Immature natural killer cell (primary cell): ENCODE results near the gene BRINP3. TPM values are rescaled to one million over a fixed set of nuclear protein-coding genes. Genes with fewer than 3 reads are reported as not detected.

Experiments used
- DNase-seq, 3 donors: peaks; one replicate each; pipeline ENCODE4 v3.0.0; 2022; ENCODE audit warnings: mixed read lengths in 1 of 3
- H3K27ac Mint-ChIP-seq, 6 donors: one replicate each; pipeline ENCODE4 v1.8.0; 2020; ENCODE audit warnings: mixed read lengths in 6 of 6, mild to moderate bottlenecking in 5 of 6, inconsistent platforms in 4 of 6, moderate library complexity in 3 of 6
- H3K27me3 Mint-ChIP-seq, 3 donors: one replicate each; pipeline ENCODE4 v1.8.0; 2020 to 2021; ENCODE audit warnings: low read depth in 3 of 3, mild to moderate bottlenecking in 3 of 3, mixed read lengths in 3 of 3, moderate library complexity in 3 of 3, inconsistent platforms in 1 of 3
- H3K36me3 Mint-ChIP-seq, 3 donors: one replicate each; pipeline ENCODE4 v1.8.0; 2020; ENCODE audit warnings: mixed read lengths in 3 of 3, inconsistent platforms in 2 of 3, mild to moderate bottlenecking in 2 of 3
- H3K4me1 Mint-ChIP-seq, 2 donors: one replicate each; pipeline ENCODE4 v1.8.0; 2020; ENCODE audit warnings: inconsistent platforms in 2 of 2, mild to moderate bottlenecking in 2 of 2, mixed read lengths in 2 of 2, moderate library complexity in 1 of 2
- H3K4me3 Mint-ChIP-seq, 5 donors: one replicate each; pipeline ENCODE4 v1.8.0; 2020; ENCODE audit warnings: mild to moderate bottlenecking in 5 of 5, mixed read lengths in 5 of 5, inconsistent platforms in 3 of 5, moderate library complexity in 3 of 5
- H3K9me3 Mint-ChIP-seq, 6 donors: one replicate each; pipeline ENCODE4 v1.8.0; 2020; ENCODE audit warnings: mild to moderate bottlenecking in 6 of 6, mixed read lengths in 6 of 6, inconsistent platforms in 4 of 6, moderate library complexity in 3 of 6
- polyA plus RNA-seq, 3 donors: library from polyadenylated mRNA; unstranded; fragments of 300-500 nt; fragmentation: Illumina TruSeq; gene quantifications; one replicate each; pipeline ENCODE4 v1.2.3, GENCODE V29; 2021

Gene BRINP3
- polyA plus RNA-seq, 3 donors from 2014 or later, result not detected

GRCh38 chr1:190475421-190476141 is 2.1 kb downstream of the BRINP3 start:
- no peaks in the 10 kb centered on the region for H3K36me3 Mint-ChIP-seq
- no peak for DNase-seq
- no peak overlapping the region for H3K4me3 Mint-ChIP-seq
- no peaks in the 10 kb centered on the region for H3K4me1 Mint-ChIP-seq
- peaks cover 9 to 54% (median 18%) of the 10 kb centered on the region in 6 donors for H3K9me3 Mint-ChIP-seq
- H3K27ac Mint-ChIP-seq, result no peak overlapping the region
- peaks cover 3 to 5% (median 4%) of the 10 kb centered on the region in 3 donors for H3K27me3 Mint-ChIP-seq

- peaks cover 7 to 50% (median 18%) of the 10 kb centered on the region in 6 donors for H3K9me3 Mint-ChIP-seq
- no peaks in the 10 kb centered on the region for H3K36me3 Mint-ChIP-seq
- no peak overlapping the region for H3K27ac Mint-ChIP-seq
- no peak for DNase-seq
- no peak overlapping the region for H3K4me3 Mint-ChIP-seq
- H3K4me1 Mint-ChIP-seq, result no peaks in the 10 kb centered on the region
- H3K27me3 Mint-ChIP-seq, result peaks cover 3 to 5% (median 4%) of the 10 kb centered on the region in 3 donors
These were observed 2.9 kb downstream of the BRINP3 start for GRCh38 chr1:190474650-190475211.

DNA sequence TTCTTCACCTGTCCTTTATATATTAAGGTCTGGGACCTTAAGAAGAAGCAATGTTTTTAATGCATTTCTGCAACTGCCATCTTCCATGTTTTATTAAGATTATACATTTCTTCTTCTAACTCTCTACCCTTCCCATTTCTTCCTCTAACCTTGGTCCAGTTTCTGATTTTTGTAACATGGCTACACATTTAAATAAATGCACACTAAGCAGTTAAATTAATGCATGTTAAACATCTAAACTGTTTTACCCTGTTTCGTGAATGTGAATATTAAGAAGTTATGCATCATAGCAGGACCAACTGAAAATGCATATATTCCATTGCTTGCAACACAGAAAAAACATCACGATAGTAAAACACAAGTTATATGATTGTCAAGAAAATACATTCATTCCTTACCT is 3.7 kb downstream of the BRINP3 start:
- peaks cover 3 to 5% (median 4%) of the 10 kb centered on the region in 3 donors for H3K27me3 Mint-ChIP-seq
- H3K9me3 Mint-ChIP-seq, result peaks cover 6 to 50% (median 17%) of the 10 kb centered on the region in 6 donors
- H3K4me1 Mint-ChIP-seq, result no peaks in the 10 kb centered on the region
- no peak overlapping the region for H3K27ac Mint-ChIP-seq
- H3K36me3 Mint-ChIP-seq, result no peaks in the 10 kb centered on the region
- DNase-seq, result no peak
- no peak overlapping the region for H3K4me3 Mint-ChIP-seq

DNA sequence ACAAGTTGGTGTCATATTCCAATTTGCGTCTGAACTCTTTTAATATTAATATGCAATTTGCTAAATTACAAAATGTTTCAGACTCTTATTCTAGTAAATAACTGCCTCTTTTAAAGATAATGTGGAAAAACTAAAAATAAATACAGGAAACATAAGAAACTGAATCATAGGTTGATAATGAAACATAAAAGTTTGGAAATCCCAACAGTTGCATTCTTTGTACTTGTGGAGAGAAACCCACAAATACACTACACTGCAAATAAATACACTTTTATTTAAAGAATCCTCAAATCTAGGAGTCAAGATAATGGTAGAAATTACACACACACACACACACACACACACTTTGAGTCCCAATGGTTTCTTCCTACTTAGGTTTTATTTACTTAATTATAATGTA is 5.2 kb downstream of the BRINP3 start:
- no peak for DNase-seq
- Mint-ChIP-seq H3K4me1 (no peaks in the 10 kb centered on the region), H3K27me3 (peaks cover 0 to 3% (median 2%) of the 10 kb centered on the region in 3 donors), H3K27ac (no peak overlapping the region), H3K9me3 (peaks cover 3 to 50% (median 18%) of the 10 kb centered on the region in 6 donors), H3K36me3 (no peaks in the 10 kb centered on the region), H3K4me3 (no peak overlapping the region)

GRCh38 chr1:190472042-190472441 is 5.6 kb downstream of the BRINP3 start:
- peaks cover 1 to 46% (median 15%) of the 10 kb centered on the region in 6 donors for H3K9me3 Mint-ChIP-seq
- no peak for DNase-seq
- H3K4me3 Mint-ChIP-seq, result no peak overlapping the region
- no peak overlapping the region for H3K27ac Mint-ChIP-seq
- no peaks in the 10 kb centered on the region for H3K4me1 Mint-ChIP-seq
- no peaks in the 10 kb centered on the region for H3K36me3 Mint-ChIP-seq
- peaks cover 0 to 3% (median 2%) of the 10 kb centered on the region in 3 donors for H3K27me3 Mint-ChIP-seq

GRCh38 chr1:190464690-190465089 is 13.0 kb downstream of the BRINP3 start:
- Mint-ChIP-seq H3K4me3 (no peak overlapping the region), H3K27ac (no peak overlapping the region), H3K9me3 (peaks cover 6 to 28% (median 18%) of the 10 kb centered on the region in 6 donors), H3K36me3 (peaks cover 0 to 4% (median 0%) of the 10 kb centered on the region in 3 donors), H3K27me3 (no peaks in the 10 kb centered on the region), H3K4me1 (no peaks in the 10 kb centered on the region)
- no peak for DNase-seq

DNA sequence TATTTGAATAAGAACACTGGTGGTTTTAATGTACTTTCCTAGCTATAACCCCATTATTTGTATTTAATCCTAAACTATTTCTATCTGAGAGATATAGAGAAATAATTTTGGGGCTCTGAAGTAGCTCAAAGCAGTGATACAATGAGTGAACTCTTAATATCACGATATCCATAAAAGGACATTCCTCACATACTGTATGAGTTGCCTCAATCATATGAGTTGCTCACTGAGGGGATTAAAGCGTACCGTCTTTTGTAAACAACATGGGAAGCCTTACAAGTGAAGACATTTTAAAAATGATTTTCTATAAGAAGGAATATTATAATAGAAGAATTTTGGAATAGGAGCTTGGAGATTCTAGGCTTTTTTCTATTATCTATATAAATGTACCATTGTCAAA is 21.5 kb downstream of the BRINP3 start:
- Mint-ChIP-seq H3K4me1 (no peaks in the 10 kb centered on the region), H3K36me3 (peaks cover 0 to 7% (median 0%) of the 10 kb centered on the region in 3 donors), H3K9me3 (peaks cover 3 to 36% (median 16%) of the 10 kb centered on the region in 6 donors), H3K4me3 (no peak overlapping the region), H3K27me3 (no peaks in the 10 kb centered on the region), H3K27ac (no peak overlapping the region)
- no peak for DNase-seq

DNA sequence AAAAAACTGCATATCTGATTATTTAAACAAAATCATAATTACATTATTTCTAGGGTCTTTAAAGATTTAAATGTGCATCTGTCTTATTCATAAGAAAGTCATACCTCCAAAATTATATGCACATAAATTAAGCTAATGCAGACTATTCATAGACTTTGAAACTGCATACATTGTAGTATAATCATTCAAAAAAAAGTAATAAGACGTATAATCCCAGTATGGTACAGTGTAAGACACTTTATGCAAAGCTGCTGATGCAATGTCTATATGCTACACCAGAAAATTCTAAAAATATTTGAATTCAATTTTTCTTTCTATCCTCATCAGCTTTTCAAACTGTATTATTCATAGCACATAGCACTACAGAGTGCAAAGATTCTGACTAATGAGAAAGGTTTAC is 22.0 kb downstream of the BRINP3 start:
- Mint-ChIP-seq H3K27ac (no peak overlapping the region), H3K9me3 (peaks cover under 1 to 32% (median 13%) of the 10 kb centered on the region in 6 donors), H3K27me3 (no peaks in the 10 kb centered on the region), H3K36me3 (peaks cover 0 to 4% (median 0%) of the 10 kb centered on the region in 3 donors), H3K4me3 (no peak overlapping the region), H3K4me1 (no peaks in the 10 kb centered on the region)
- no peak for DNase-seq

DNA sequence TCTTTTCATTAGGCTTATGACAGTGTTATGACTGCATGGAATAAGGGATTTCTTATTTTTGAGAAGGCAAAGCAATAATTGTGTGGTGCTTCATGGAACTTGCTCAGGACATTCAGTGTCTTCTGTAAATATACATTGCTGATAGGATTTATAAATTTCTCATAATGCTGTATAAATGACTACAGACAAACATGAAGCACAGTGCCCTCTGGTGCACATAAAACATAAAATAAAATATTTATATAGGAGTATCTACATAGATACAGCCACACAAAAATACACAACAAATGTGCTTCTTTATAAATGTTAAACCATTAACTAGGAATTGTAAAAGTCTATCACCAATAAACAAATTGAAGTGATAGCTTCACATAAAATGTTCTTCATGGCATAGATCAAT is 24.1 kb downstream of the BRINP3 start:
- no peaks in the 10 kb centered on the region for H3K4me1 Mint-ChIP-seq
- no peaks in the 10 kb centered on the region for H3K27me3 Mint-ChIP-seq
- peaks cover 0 to 28% (median 12%) of the 10 kb centered on the region in 6 donors for H3K9me3 Mint-ChIP-seq
- no peak overlapping the region for H3K4me3 Mint-ChIP-seq
- H3K27ac Mint-ChIP-seq, result no peak overlapping the region
- H3K36me3 Mint-ChIP-seq, result peaks cover 0 to 3% (median 0%) of the 10 kb centered on the region in 3 donors
- DNase-seq, result no peak

DNA sequence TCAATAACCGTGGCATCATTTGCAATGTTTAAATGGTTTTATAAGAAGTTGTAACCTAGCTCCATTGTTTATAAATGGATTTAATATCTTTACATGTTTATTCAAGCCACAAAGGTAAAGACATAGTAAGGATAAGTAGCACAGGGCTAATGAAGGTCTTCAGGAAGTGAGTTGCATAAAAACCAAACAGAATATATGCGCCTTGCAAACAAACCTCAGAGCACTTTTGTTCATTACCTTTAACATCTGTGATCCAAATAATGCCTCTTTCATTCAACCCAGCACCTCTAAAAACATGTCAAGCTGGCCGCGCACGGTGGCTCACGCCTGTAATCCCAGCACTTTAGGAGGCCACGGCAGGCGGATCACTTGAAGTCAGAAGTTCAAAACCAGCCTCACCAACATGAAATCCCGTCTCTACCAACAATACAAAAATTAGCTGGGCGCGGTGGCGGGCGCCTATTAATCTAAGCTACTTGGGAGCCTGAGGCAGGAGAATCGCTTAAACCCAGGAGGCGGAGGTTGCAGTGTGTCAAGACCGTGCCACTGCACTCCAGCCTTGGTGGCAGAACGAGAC is 25.3 kb downstream of the BRINP3 start:
- Mint-ChIP-seq H3K9me3 (peaks cover 0 to 25% (median 11%) of the 10 kb centered on the region in 6 donors), H3K27ac (no peak overlapping the region), H3K36me3 (peaks cover 0 to 3% (median 0%) of the 10 kb centered on the region in 3 donors), H3K4me1 (no peaks in the 10 kb centered on the region), H3K27me3 (no peaks in the 10 kb centered on the region), H3K4me3 (no peak overlapping the region)
- DNase-seq, result no peak

DNA sequence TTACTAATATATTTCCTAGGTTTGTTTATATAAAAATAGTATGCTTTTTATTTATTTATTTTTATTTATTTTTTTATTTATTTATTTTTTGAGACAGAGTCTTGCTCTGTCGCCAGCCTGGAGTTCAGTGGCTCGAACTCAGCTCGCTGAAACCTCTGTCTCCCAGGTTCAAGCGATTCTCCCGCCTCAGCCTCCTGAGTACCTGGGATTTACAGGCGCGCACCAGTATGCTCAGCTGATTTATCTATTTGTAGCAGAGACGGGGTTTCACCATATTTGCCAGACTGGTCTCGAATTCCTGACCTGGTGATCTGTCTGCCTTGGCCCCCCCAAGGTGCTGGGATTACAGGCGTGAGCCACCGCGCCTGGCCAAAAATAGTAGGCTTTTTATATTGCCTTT is 33.2 kb downstream of the BRINP3 start:
- H3K9me3 Mint-ChIP-seq, result peaks cover 4 to 7% (median 6%) of the 10 kb centered on the region in 6 donors
- H3K27me3 Mint-ChIP-seq, result no peaks in the 10 kb centered on the region
- no peaks in the 10 kb centered on the region for H3K36me3 Mint-ChIP-seq
- DNase-seq, result no peak
- H3K4me3 Mint-ChIP-seq, result no peak overlapping the region
- H3K27ac Mint-ChIP-seq, result no peak overlapping the region
- no peaks in the 10 kb centered on the region for H3K4me1 Mint-ChIP-seq

GRCh38 chr1:190439447-190439846 is 38.2 kb downstream of the BRINP3 start:
- Mint-ChIP-seq H3K36me3 (no peaks in the 10 kb centered on the region), H3K4me1 (no peaks in the 10 kb centered on the region), H3K4me3 (no peak overlapping the region), H3K9me3 (peaks cover 5 to 33% (median 18%) of the 10 kb centered on the region in 6 donors), H3K27me3 (no peaks in the 10 kb centered on the region), H3K27ac (no peak overlapping the region)
- DNase-seq, result no peak

- Mint-ChIP-seq H3K4me1 (no peaks in the 10 kb centered on the region), H3K4me3 (no peak overlapping the region), H3K27me3 (no peaks in the 10 kb centered on the region), H3K9me3 (peaks cover 2 to 51% (median 18%) of the 10 kb centered on the region in 6 donors), H3K36me3 (no peaks in the 10 kb centered on the region), H3K27ac (no peak overlapping the region)
- no peak for DNase-seq
These were observed 41.0 kb downstream of the BRINP3 start for GRCh38 chr1:190436615-190437014.

- Mint-ChIP-seq H3K27ac (no peak overlapping the region), H3K27me3 (peaks cover 0 to 2% (median 0%) of the 10 kb centered on the region in 3 donors), H3K36me3 (no peaks in the 10 kb centered on the region), H3K4me1 (no peaks in the 10 kb centered on the region), H3K4me3 (no peak overlapping the region), H3K9me3 (peaks cover 0 to 45% (median 18%) of the 10 kb centered on the region in 6 donors)
- no peak for DNase-seq
These were observed 47.7 kb downstream of the BRINP3 start for GRCh38 chr1:190429932-190430331.
